RWPE2 (cell line): ENCODE data around the gene EXT2.

Experiments
- ATAC-seq: fragments of 200-7000 bp; cut with Tn5 transposase; 3 replicates; pipeline ENCODE4 v1.9.1; 2021; ENCODE audit warnings: low read depth
- DNase-seq: peaks from one replicate; pipeline ENCODE4 v3.0.0-alpha.2; 2020; ENCODE audit warnings: low spot score
- H3K27ac ChIP-seq: fragments of 450-650 bp; 2 replicates; pipeline ENCODE4 v1.5.1; 2017; ENCODE audit warnings: mild to moderate bottlenecking; ENCODE audit not compliant: poor library complexity, severe bottlenecking
- H3K27me3 ChIP-seq: fragments of 250-450 bp; sonication (Bioruptor Pico); 2 replicates; pipeline ENCODE4 v1.5.1; 2021; ENCODE audit warnings: mild to moderate bottlenecking, moderate library complexity; ENCODE audit not compliant: insufficient read depth, poor library complexity, severe bottlenecking
- H3K36me3 ChIP-seq: fragments of 250-450 bp; sonication (Bioruptor Pico); 2 replicates; pipeline ENCODE4 v1.5.1; 2020; ENCODE audit warnings: low read depth, mild to moderate bottlenecking, moderate library complexity
- H3K4me1 ChIP-seq: fragments of 250-450 bp; sonication (Bioruptor Pico); 2 replicates; pipeline ENCODE4 v1.5.1; 2021; ENCODE audit warnings: mild to moderate bottlenecking, moderate library complexity; ENCODE audit not compliant: insufficient read depth, poor library complexity, severe bottlenecking
- H3K4me3 ChIP-seq: fragments of 250-450 bp; sonication (Bioruptor Pico); 2 replicates; pipeline ENCODE4 v1.5.1; 2021; ENCODE audit warnings: mild to moderate bottlenecking, moderate library complexity; ENCODE audit not compliant: severe bottlenecking
- H3K9me3 ChIP-seq: fragments of 250-450 bp; sonication (Bioruptor Pico); 2 replicates; pipeline ENCODE4 v1.5.1; 2021; ENCODE audit warnings: mild to moderate bottlenecking, moderate library complexity; ENCODE audit not compliant: severe bottlenecking
- CTCF ChIP-seq: fragments of 450-650 bp; IDR thresholded peaks from one replicate; pipeline ENCODE4 v1.5.1; 2017; ENCODE audit warnings: mild to moderate bottlenecking, moderate library complexity; ENCODE audit not compliant: poor library complexity, severe bottlenecking

The EXT2 gene

GRCh38 chr11:44139565-44140330 lies 44.3 kb downstream of the EXT2 start:
- Histone ChIP-seq H3K36me3 (peaks cover 32% of the 10 kb centered on the region), H3K4me3 (no peak overlapping the region), H3K27ac (no peak overlapping the region), H3K27me3 (no peaks in the 10 kb centered on the region), H3K9me3 (no peaks in the 10 kb centered on the region), H3K4me1 (peaks cover 5% of the 10 kb centered on the region)
- no peak for ATAC-seq
- no peak for TF ChIP-seq CTCF
- no peak for DNase-seq

GRCh38 chr11:44140372-44140771 lies 44.9 kb downstream of the EXT2 start:
- Histone ChIP-seq H3K4me3 (no peak overlapping the region), H3K4me1 (peaks cover 5% of the 10 kb centered on the region), H3K9me3 (no peaks in the 10 kb centered on the region), H3K36me3 (peaks cover 28% of the 10 kb centered on the region), H3K27me3 (no peaks in the 10 kb centered on the region), H3K27ac (no peak overlapping the region)
- TF ChIP-seq CTCF, result no peak
- ATAC-seq, result no peak
- DNase-seq, result no peak

- H3K27me3 ChIP-seq, result no peaks in the 10 kb centered on the region
- peaks cover 5% of the 10 kb centered on the region for H3K4me1 ChIP-seq
- H3K27ac ChIP-seq, result no peak overlapping the region
- no peak for ATAC-seq
- DNase-seq, result no peak
- no peak overlapping the region for H3K4me3 ChIP-seq
- no peak for TF ChIP-seq CTCF
- peaks cover 28% of the 10 kb centered on the region for H3K36me3 ChIP-seq
- no peaks in the 10 kb centered on the region for H3K9me3 ChIP-seq
Measured at GRCh38 chr11:44140805-44141204, 45.3 kb downstream of the EXT2 start.

GRCh38 chr11:44143987-44144909 lies 48.8 kb downstream of the EXT2 start:
- Histone ChIP-seq H3K27me3 (no peaks in the 10 kb centered on the region), H3K4me1 (peaks cover 5% of the 10 kb centered on the region), H3K27ac (no peak overlapping the region), H3K4me3 (no peak overlapping the region), H3K9me3 (no peaks in the 10 kb centered on the region), H3K36me3 (peaks cover 28% of the 10 kb centered on the region)
- no peak for TF ChIP-seq CTCF
- DNase-seq (no peak), ATAC-seq (peak; percentile 41)
